PC-3 (cell line): ENCODE results near the gene APBA1.

Experiments used
- EZH2 ChIP-seq: fragments of 300-600 bp; sonication (generic); IDR thresholded peaks from one replicate; pipeline ENCODE4 v1.6.1; 2017; ENCODE audit warnings: antibody characterized with exemption, mild to moderate bottlenecking, low read length; ENCODE audit not compliant: unreplicated experiment
- EZH2phosphoT487 ChIP-seq: fragments of 300-600 bp; sonication (generic); IDR thresholded peaks from 2 replicates; pipeline ENCODE4 v1.6.1; 2018; ENCODE audit warnings: mild to moderate bottlenecking, antibody characterized with exemption, low read length, borderline replicate concordance
- TF ChIP-seq, protein P1 (sequence below): fragments of 300-600 bp; sonication (generic); conservative IDR thresholded peaks from 2 replicates; pipeline ENCODE4 v1.5.1; 2017; ENCODE audit warnings: antibody characterized with exemption, low read depth, mild to moderate bottlenecking, low read length

DNA sequence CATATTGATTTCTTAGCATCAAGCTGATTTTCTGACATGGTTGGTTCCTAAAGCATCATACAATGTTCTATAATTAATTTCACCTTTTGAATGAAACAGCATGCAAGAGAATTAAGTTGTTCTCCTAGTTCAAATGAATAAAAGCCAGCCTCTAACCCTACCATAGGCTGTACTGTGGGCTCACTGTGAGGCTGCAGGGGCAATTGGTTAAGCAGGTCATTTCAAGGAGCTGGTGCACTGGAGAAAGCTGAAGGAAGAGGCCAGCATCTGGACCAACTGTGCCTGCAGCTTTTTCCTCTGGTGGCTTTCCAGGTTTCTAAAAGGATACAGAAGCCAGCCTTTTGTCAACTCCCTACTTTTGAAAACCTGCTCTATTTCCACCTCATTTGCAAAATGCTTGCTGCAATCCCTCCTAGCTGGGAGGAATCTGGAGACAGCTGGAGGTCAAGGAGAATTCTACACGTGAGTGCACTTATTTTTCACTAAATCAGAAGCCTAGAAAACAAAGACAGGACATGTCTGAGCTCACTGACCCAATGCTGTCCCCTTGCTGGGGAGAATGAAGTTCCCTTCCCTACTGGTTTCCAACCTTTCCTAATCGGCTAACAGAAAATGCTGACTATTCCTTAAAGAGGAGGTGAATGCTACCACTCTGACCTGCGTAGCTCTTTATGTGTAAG lies 158.9 kb downstream of the APBA1 start:
- TF ChIP-seq, protein P1, sequence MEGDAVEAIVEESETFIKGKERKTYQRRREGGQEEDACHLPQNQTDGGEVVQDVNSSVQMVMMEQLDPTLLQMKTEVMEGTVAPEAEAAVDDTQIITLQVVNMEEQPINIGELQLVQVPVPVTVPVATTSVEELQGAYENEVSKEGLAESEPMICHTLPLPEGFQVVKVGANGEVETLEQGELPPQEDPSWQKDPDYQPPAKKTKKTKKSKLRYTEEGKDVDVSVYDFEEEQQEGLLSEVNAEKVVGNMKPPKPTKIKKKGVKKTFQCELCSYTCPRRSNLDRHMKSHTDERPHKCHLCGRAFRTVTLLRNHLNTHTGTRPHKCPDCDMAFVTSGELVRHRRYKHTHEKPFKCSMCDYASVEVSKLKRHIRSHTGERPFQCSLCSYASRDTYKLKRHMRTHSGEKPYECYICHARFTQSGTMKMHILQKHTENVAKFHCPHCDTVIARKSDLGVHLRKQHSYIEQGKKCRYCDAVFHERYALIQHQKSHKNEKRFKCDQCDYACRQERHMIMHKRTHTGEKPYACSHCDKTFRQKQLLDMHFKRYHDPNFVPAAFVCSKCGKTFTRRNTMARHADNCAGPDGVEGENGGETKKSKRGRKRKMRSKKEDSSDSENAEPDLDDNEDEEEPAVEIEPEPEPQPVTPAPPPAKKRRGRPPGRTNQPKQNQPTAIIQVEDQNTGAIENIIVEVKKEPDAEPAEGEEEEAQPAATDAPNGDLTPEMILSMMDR = no peak
- TF ChIP-seq EZH2phosphoT487 (no peak), EZH2 (no peak)
